Right ventricle myocardium inferior (tissue), 1 donor: ENCODE measurements around the gene FAM199X. TPM values are rescaled to one million over a fixed set of nuclear protein-coding genes. Genes with fewer than 3 reads are reported as not detected.
A peak's percentile ranks its signal among the peaks of the same experiment; 100 is the strongest.

Experiments used
- ATAC-seq: fragments of 200-7000 bp; cut with Tn5 transposase; one replicate; pipeline ENCODE4 v1.9.1; 2020; ENCODE audit warnings: mild to moderate bottlenecking, moderate library complexity
- DNase-seq: peaks from one replicate; pipeline ENCODE4 v3.0.0; 2021; ENCODE audit errors: missing footprints
- intact Hi-C: fragments of 100-400 bp; cut with DNase I; formaldehyde crosslinking; loops from one replicate; pipeline ENCODE4 v1.11.0; 2022
- long read RNA-seq: library from polyadenylated mRNA; unstranded; transcript quantifications from one replicate; pipeline ENCODE4 v2.0.0, GENCODE V29; 2021
- total RNA-seq: library from RNA; stranded (reverse); fragmentation: NEBNext Ultra II Directional; extraction: Animal tissue kit (Norgen Biotek cat#: 25700); gene quantifications from one replicate; pipeline ENCODE4 v1.2.1, GENCODE V29; 2021
- donor health status: DM: no; HTN: yes; CAD: no; lungs with severe emphysema.

Gene FAM199X
- total RNA-seq, result 10.7 TPM
- long read RNA-seq, full-length matches to known transcripts, result 5 of 5 reads
- long read RNA-seq, partial matches to known transcripts, result 0 of 5 reads
- long read RNA-seq, other reads (novel, unspliced or antisense), result 0 of 5 reads

DNA sequence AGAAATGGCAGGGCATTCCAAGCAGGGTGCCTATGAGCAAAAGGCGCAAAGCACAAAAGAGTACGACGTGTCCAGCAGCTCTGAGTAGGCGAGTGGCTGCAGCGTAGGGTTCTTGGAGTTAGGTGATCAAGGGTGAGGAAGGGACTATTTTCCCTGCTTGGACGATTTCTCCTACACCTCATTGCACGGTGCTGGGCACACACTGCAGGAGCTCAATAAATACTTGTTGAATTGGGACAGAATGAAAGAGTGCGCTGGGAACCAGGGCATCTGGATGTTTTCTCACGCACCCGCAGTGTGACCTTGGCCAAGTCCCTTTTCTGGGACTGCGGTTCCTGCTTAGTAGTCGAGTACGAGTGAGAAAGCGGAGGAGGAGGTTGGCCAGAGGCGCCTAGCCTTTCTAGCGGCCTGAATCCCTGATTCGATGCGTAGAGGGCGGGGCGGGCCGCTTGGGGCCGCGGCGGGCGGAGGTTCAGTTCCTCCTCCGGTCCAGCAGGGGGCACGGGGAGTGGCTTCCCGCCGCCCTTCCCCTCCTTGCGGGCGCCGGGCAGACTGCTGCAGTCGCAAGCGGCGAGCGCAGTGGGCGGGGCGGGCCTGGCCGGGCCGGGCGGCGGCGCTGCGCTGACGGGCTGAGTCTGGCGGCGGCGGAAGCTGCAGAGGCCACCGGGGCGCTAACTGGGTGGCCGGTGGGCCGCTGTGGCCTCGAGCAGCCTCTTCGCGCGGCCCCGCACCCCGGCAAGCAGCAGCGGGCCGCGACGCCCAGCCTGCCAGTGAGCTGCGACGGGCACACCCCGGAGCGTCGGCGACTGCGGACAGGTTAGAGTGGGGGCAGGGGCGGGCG, at the start of gene FAM199X:
FAM199X (plus strand) TSS at position 560 of the 841 bp plus-strand sequence. CDS start 333 bp downstream, outside the sequence.
- ATAC-seq (peak; percentile 99), DNase-seq (peak; percentile 93)
- intact Hi-C loops, result no loop called here

DNA sequence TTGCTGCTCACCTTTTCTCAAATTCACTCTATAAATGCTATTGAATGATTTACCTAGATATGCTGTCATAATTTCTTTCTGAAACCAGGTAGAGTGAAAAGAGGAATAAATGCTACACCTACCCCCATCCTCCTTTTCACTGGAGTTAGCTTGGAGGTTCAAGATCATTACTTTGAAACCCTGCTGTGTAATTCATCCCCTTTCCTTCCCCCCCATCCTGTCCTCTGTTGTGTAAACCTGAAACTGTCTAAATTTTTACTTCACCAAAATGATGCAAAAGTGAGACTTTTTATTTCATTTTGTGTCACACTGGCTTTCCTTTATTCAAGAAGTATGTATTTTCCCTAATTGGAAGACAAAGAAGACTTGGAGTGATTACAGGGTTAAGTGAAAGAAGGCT, 48.5 kb upstream of the FAM199X start:
- intact Hi-C loops, result no loop called here
- DNase-seq (no peak), ATAC-seq (no peak)

DNA sequence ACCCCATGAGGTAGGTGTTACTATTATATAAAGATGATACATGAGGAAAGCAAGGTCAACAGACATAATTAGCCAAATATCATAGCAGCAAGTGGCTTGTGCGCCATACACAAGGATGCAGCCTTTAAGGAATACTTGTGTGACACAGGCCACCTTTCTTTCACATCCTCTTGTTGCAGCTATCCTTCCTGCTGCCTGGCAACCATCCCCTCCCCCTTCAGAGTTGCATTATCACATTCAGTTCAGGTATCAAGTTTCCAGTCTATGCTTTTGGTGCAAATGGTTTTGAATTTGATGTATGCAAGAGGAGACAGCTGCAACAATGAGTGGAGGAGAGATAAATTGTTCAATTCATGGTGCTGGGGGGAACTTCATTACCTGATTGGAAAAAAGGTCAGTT, 47.5 kb upstream of the FAM199X start:
- intact Hi-C loops, result no loop called here
- DNase-seq (no peak), ATAC-seq (no peak)

DNA sequence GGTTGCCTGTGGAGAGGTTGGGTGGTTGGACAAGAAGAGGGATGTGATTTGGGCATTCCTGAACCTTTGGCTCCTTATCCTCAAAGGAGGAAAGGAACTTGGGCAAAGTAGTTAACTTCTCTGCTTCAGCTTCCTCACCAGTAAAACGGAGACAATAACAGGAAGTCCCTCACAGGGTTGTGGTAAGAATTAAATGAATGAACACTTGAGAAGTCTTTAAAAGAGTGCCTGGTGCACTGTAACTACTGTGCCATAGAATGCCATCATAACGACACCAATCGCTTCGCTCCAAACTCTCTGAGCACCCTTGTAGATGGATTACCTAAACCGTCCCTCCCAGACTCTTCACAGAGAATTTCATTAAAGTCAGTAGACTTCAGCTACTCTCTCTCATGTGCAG, 43.4 kb upstream of the FAM199X start:
- intact Hi-C loops, result no loop called here
- DNase-seq (no peak), ATAC-seq (no peak)

DNA sequence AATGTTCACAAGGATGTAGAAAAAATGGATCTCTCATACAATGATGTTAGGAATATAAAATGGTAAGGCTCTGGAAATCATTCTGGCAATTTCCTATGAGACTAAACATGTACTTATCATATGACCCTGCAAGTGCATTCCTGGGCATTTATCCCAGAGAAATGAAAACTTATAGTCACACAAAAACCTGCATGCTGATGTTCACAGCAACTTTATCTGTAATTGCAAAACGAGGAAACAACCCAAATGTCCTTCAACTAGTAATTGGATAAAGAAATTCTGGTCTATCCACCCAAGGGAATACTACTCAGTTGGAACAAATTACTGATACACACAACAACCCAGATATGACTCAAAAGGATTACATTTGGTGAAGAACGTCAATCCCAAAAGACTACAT, 39.4 kb upstream of the FAM199X start:
- DNase-seq, result no peak
- intact Hi-C loops, result no loop called here
- no peak for ATAC-seq

DNA sequence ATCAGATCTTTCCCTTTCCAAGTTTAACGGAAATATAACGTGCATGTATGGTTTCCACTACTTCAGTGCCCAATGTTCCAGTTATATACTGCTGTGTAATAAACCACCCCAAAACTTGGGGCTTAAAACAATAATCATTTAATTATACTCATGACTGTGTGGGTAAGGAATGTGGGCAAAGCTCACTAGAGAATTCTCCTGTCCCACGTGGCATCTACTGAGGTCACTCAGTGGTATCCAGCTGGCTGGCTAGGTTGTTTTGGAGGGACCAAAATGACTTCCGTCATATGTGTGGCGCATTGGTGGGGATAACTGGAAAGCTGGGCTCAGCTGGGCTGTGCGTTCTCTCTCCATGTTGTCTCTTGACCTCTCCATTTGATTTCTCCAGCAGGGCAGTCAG, 35.4 kb upstream of the FAM199X start:
- no peak for ATAC-seq
- intact Hi-C loops, result no loop called here
- no peak for DNase-seq

DNA sequence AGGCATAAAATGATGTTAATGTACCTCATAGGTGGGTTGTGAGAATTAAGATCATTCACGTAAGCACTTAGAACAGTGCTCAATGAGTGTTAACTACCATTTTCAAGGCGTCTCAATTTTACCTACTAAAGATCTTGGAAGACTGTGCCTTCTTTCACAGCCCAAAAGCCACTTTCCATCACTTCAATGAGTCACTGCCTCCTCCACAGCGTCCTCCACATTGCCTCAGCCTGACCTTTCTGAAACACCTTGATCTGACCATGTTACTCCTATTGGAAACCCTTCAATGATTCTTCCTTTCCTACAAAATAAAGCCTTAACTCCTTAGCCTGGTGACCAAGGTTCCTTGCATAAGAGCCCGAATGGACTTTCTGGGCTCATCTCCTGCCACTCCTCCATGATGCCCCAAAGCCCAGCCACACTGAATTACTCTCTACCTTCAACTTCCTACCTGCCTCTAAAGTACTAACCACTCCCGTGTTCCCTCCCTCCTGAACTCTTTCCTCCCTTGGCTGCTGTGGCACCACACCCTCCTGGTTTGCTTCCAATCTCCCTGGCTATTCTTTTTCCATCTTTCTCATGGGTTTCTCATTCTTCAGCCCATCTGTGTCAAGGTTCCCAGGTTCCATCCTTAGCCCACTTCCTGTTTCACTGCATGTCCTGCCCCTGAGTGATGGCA, 31.5 kb upstream of the FAM199X start:
- DNase-seq, result no peak
- intact Hi-C loops, result no loop called here

DNA sequence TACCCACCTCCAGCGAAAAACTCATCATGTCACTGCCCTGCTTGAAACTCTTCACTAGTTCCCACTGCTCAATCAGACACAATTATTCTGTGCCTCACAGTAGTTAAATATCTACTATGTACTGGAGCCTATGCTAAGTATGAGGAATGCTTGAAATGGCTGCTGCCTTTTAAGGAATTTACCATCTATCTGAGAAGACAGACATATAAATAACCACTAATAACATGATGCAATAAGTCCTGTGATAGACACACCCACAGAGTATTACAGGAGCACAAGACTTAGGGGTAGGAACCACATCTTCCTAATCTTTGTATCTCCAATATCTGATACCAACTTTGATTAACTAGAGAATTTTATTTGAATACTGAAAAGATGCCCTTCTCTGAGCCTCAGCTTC, 30.6 kb upstream of the FAM199X start:
- ATAC-seq (no peak), DNase-seq (no peak)
- intact Hi-C loops, result loop anchor here (2.0 kb wide), 1 partner anchor 37 kb away; no protein-coding TSS in a partner anchor

More for the DNA sequence above, 31.5 kb upstream of the FAM199X start:
- ATAC-seq, result no peak

DNA sequence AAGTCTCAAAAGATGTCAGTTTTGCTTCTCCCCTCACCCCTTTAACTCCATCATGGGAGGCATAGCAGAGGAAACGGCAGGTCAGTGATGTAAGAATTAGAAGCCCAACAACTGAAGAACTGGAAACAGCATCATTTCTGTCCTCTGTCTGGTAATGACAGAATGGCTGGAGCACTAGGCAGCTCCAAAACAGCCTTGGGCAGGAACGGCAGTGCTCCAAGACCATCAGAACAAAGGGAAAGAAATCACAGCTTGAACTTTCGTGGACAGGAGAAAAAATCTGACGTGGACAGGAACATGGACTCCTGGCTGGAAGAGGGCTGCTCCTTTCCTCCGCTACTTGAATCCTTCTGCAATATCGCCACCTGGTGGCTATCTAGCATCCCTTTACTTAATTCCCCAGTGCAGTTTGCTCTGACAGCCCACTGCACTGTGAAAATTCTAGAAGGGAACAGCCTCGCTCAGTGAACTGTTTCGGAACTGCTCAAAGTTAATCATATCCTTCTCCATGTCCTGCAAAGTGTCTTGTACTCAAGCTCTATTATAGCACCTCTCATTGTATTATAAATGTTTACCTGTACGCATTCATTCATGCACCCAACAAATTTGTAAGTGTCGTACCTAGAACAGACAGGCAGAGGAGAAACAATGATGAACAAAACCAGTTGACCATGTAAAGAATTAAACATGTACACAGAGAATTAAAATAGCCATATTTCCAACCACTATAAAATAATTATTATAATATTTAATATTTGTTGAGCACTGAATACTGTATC, 29.8 kb upstream of the FAM199X start:
- peak; percentile 87 for ATAC-seq
- DNase-seq, result no peak
- intact Hi-C loops, result loop anchor here (2.0 kb wide), 1 partner anchor 38 kb away; no protein-coding TSS in a partner anchor

DNA sequence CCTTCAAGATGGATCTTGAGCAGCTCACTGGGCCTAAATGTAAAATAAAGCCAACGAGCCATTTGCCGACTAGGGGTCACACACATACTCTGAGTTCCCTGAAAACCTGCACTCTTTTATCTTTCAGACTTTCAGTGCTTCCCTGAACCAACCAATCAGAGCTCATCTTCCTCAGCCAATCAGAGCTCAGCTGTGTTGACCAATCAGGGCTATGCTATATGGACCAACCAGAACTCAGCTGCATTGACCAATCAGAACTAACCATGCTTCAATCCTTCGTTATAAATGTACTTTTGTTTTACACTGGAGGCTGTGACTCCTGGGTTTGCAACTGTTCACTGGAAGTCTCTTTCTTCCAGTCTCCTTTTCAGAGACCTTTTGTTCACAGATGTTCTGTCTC, 28.8 kb upstream of the FAM199X start:
- no peak for DNase-seq
- intact Hi-C loops, result loop anchor here (2.0 kb wide), 1 partner anchor 39 kb away; no protein-coding TSS in a partner anchor
- ATAC-seq, result no peak

DNA sequence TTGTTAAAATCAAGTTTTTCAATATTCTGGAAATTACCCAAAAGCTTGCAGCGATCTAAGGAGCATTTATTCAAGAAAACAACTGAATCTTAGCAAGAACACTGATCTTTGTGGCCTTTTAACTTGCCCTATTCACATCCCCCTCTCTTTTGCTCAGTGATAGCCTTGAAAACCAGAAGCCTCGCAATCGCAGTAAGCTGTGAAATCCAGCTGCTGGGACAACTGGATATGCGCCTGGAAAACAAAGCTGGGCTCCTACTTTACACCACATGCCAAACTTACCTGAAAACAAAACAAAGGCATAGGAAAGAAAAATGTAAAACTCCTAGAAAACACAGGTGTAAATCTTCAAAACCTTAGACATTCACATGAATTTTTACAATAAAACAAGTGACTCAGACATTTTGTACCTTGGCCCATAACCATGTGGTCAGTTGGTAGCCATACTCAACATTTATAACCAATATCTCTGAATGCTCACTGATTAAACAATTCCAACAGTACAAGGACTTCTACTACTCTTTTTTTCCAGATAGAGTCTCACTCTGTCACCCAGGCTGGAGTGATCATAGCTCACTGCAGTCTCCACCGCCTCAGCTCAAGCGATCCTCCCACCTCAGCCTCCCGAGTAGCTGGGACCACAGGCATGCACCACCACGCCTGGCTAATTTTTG, 25.0 kb upstream of the FAM199X start:
- intact Hi-C loops, result no loop called here
- DNase-seq (no peak), ATAC-seq (no peak)

DNA sequence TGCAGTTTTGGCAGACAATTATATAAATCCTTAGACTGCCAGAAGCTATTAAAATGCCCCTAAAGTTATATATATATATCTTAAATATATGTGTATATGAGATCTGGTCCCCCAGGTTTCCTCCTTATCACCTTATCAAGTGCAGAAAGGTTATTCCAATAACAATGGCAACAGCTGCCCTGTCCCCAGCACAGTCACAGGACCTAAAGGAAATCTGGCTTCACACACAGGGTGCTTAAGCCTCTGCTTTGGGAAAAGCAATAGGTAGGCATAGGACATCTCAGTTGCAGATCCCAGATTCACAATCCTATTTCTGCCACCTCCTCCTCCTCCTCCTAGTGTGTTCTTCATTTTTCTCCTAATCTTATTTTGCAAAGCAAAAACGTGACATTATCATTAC, 15.2 kb upstream of the FAM199X start:
- intact Hi-C loops, result no loop called here
- no peak for ATAC-seq
- no peak for DNase-seq

DNA sequence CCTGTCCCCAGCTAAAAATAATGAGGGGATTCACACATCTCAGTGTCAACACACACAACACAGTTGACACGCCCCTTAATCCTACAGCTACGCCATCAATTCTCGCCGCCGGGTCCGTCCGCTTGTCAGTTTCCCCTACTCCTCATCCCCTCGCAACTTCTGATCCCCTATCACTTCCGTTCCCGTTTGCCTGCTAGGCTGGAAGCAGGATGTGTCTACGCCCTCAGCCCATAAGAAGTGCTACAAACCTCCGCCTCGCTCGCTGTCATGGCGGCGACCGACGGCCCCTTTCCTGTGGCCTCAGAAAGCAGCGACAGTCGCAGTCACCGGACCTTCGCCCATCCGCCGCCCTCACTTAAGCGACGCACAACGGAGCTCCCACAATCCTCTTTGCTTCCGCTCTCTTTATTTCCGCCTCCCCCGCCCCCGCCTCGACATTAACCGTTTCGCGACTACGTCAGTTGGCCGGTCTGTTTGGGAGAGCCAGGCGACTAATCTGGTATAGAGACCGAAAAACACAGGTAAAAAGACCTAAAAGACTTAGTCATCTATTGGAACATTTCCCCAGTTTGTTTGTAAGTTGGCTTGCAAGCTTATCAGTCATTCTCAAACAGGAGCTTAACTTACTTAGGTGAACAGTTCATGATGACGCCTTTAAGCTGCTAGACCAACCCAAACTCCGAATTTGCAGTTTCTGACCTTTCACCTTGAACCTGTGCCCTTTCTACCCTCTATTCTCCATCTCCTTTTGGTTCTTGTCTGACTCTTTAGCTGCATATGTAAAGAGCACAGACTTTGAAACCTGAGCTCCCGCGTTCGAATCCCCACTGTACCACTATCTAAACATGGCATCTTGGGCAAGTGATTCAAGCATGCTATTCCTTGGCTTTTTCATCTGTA, 9.4 kb upstream of the FAM199X start, which contains the start of gene SLC25A53:
SLC25A53 (minus strand) TSS at position 380 of the 900 bp plus-strand sequence. CDS start 51,752 bp downstream, outside the sequence.
- ATAC-seq (peak; percentile 96), DNase-seq (peak; percentile 86)
- intact Hi-C loops, result no loop called here

DNA sequence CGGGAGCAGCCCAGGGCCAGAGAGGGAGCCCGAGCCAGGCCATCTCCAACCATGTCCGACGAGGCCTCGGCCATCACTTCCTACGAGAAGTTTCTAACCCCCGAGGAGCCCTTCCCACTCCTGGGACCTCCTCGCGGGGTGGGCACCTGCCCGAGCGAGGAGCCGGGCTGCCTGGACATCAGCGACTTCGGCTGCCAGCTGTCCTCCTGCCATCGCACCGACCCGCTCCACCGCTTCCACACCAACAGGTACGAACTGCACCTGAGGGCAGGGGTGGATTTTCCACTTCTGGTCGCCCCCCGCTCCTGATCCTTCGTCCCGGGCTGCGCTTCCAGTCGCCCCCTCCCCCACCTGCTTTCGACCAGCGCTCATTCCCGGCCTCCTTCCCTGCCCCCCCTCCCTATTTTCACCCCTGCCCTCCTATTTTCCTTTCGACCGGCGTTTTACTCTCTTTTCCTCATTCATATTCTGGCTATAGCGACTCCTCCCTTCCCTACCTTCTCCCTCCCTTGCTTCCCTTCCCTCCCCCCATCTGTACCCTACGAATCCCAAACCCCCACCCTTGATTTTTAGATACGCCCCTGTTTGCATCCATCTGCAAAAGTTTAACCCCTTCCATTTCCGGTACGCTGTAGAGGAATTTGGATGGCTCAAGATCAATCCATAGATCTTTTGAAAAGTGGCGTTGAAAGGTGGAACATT, 633 bp downstream of the FAM199X start:
- DNase-seq (peak; percentile 52), ATAC-seq (no peak)
- intact Hi-C loops, result no loop called here

DNA sequence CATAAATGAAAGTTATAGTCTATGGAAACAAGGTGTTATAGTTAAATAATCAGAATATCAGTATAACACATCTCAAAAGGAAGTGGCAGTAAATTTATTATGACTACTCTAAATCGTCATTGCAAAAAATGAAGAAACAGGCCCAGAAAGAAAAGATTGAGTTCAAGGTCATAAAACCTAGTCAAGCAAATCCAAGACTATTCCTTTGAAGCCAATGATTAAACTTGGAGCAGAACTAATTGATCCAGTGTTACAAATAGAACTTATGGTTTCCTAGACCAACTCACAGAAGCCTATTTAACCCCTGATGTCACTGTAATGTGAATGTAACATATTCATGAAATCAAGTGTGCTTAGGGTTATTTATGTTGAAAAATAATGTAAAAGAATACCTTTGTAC, 1.9 kb downstream of the FAM199X start:
- intact Hi-C loops, result no loop called here
- DNase-seq, result no peak
- no peak for ATAC-seq

DNA sequence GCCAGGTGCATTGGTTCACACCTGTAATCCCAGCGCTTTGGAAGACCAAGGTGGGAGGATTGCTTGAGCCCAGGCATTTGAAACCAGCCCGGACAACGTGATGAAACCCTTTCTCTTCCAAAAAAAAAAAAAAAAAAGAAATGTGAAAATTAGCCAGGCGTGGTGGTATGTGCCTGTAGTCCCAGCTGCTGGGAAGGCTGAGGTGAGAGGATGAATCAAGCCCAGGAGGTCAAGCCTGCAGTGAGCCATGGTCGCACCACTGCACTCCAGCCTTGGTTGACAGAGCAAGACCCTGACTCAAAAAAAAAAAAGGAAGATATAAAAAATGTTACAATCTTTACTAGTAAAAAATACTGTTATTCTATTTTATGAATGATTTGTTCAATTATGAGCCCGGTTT, 5.9 kb downstream of the FAM199X start:
- intact Hi-C loops, result no loop called here
- ATAC-seq (no peak), DNase-seq (no peak)

DNA sequence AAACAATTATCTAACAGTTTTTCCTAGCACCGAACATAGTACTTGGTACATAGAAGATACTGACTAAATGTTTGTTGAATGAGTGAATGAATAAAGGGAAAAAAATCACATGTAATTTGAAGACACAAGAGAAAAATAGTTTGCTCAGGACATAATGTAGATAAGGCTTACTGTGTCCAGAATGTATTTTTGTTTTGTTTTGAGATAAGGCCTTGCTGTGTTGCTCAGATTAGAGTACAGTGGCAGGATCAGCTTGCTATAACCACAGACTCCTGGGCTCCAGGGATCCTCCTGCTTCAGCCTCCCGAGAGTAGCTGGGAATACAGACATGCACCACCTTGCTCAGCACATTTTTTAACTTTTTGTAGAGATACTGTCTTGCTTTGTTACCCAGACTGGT, 6.5 kb downstream of the FAM199X start:
- ATAC-seq, result no peak
- intact Hi-C loops, result no loop called here
- DNase-seq, result no peak
